Ammon's horn (tissue), 1 donor: ENCODE results near the gene TRMU.

Experiments used
- DNase-seq: peaks from one replicate; pipeline ENCODE4 v3.0.0-alpha.2; 2016; ENCODE audit warnings: low spot score

The TRMU gene

DNA sequence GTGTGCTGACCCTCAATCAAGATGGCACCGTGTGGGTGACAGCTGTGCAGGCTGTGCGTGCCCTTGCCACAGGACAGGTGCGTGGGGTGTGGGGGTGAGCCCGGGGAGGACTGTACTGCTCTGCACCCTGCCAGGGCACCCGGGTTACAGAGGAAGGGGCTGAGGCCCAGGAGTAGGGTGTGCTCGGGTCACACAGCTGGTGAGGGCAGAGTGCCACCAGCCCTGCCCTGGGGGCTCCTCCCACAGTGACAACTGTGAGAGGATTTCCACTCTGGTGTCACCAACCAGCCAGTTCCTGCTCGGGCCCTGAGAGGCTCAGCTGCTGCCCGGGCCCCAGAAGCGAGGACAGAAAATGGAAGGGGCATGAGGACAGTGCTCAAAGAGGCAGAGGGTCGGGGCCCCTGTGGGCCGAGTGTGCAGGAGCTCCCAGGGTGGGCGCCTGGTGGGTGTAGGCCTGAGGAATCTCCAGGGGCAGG lies 20.5 kb downstream of the TRMU start:
- no peak for DNase-seq

- DNase-seq = no peak
Observed at GRCh38 chr22:46356496-46357480, 21.3 kb downstream of the TRMU start.

DNA sequence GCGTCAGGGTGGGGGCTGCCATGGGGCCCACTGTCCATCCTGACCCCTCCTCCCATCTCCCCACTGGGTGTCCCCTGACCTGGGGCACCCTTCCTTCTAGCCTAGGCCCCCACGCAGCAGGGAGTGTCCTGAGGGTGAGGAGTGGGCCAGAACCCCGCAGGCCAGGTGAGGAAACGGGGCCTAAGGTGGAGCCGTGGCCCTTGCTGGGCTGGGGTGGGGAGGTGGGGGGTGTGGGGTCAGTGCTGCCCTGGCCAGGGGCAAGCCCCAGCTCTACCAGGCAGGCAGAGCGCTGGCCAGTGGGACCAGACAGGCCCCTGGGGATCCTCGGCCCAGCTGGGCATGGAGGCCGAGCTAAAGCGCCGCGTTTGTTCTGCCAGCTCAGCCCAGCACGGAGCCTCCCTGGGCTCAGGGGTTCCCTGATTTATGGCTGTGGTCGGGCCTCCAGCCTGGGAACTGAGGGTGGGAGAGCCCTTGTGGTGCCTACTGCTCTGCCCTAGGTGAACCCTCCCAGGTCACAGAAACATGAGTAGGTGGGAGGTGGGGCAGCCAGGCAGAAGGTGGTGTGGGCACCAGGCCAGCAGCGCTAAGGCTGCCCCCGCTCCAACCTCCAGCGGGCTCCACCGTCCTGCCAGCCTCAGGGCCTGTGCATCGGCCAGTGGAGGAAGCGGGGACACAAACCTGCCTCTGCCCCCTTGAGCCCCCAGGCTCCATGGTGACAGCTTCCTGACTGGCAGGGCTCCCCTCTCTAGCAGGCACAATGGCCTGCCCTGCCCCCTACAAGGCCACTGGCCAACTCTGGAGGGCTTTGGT lies 22.4 kb downstream of the TRMU start:
- DNase-seq = no peak

GRCh38 chr22:46358766-46359165 lies 23.3 kb downstream of the TRMU start:
- DNase-seq = no peak

- DNase-seq = no peak
Observed at GRCh38 chr22:46359362-46359761, 23.8 kb downstream of the TRMU start.

GRCh38 chr22:46360097-46360496 lies 24.6 kb downstream of the TRMU start:
- no peak for DNase-seq

DNA sequence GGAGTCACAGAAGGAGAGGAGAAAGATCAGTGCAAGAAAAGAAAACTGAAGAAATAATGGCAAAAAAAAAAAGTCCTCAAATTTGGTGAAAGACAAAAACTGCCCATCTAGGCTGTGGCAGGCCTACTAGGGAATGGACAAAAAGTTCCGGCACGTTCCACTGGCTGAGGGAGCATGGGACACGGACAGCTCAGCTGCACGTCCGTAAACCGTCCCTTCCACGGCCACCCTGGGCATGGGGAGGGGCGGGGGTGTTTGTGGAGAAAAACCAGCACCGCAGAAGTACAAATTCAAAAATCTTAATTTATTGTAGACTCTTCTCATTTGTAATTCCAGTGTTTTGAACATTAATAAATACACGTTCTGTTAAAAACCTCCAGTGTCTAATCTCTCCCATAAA lies 25.4 kb downstream of the TRMU start:
- DNase-seq = no peak

DNA sequence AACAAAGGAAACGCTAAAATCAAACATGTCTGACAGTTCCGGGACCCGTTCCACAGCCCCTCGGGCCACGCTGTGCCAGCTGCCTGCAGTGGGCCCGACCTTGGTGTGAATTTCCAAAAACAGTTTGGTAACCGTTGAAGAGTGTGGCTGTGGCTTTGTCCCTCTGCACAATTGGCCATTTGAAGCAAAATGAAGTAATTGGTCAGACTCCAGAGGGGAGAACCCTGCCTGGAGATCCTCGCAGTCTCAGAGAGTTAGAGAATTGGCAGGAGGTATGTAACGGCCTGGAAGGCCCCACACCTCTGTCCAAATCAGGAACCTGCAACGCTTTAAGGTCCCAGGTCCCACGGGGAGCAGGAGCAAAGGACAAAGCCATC lies 26.3 kb downstream of the TRMU start:
- no peak for DNase-seq

DNA sequence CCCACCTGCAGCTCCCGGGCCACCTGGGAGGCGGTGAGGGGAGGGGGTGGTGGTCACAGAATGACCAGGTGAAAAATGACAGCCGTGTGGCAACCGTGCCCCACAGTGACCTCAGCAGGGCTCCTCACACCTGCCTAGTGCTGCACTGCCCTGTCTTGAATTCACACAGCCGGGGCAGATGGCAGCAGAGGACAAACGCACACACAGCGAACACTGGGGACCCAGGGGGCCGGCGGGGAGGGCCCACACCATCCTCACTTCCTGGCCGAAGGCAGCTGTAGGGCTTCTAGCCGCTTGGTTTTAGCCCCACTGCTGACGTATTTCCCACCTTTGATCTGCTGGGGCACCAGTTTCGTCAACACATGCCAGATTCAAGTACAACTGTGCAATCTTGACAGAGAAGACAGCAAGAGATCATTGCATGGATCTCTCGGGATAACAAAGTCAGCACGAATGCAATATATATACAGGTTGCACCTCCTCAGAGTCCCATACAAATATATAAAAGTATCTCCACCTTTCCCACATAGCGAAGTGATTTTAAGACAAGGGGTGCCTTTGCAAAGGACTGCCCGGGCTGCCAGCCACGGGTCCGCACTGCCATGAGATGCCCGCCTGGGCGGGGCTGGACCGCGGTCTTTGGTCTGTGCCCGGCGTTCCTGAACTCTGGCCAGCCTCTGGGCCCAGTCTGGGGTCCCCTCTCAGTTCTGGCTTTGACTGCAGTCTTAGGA lies 26.9 kb downstream of the TRMU start:
- no peak for DNase-seq

- no peak for DNase-seq
Observed at GRCh38 chr22:46362934-46363515, 27.5 kb downstream of the TRMU start.

DNA sequence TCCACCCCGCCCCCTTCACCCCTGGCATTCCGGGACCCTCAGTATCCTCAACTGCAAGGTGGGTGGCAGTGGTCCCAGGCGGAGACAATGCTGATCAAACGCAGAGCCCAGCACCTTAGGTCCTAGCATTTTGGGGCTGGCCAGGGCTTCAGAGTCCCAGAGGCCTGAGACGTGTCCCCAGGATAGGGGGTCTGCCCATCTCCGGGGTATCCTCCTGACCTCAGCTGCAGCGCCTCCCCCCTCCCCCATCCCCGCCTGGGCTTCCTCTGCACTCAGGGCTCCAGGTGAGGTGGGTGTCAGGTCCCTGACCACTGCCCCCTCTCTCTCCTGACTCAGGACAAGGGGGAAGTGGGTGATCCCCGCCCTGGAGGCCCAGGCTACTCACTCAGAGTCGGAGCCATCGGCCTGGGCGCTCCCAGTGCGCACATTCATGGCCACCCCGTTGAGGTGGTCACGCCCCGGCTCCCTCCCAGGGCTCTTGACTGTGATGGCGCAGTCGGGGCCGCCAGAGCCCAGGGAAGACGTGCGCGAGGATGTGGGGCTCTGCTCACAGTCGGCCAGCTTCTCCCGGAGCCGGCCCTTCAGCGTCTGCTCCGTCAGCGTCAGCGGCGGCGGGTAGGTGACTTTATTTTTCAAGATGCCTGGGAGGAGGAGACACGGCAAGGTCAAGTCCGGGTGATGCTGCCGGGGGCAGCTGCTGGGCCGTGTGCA lies 28.3 kb downstream of the TRMU start:
- DNase-seq = no peak

GRCh38 chr22:46364341-46365165 lies 29.0 kb downstream of the TRMU start:
- DNase-seq = no peak

- no peak for DNase-seq
Observed at GRCh38 chr22:46365166-46365624, 29.7 kb downstream of the TRMU start.

DNA sequence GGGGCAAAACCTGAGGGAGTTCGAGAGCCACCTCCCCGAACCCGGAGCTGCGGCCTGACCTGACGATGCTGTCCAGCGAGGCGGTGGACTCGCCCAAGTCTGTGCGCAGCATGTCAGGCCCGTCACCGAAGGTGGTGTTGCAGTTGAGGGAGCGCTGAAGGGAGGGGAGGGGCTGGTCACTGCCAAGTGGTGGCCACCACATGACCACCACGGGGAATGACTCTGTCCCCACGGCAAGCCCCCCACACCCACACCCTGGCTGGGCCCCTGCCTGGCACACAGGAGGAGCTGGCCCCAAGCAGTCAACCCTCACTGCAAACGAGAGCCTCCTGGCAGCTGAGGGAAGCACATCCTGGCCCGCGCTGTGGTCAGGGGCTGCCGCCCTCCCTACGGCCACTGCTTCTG lies 30.8 kb downstream of the TRMU start:
- no peak for DNase-seq

- no peak for DNase-seq
Observed at GRCh38 chr22:46366801-46367706, 31.5 kb downstream of the TRMU start.

DNA sequence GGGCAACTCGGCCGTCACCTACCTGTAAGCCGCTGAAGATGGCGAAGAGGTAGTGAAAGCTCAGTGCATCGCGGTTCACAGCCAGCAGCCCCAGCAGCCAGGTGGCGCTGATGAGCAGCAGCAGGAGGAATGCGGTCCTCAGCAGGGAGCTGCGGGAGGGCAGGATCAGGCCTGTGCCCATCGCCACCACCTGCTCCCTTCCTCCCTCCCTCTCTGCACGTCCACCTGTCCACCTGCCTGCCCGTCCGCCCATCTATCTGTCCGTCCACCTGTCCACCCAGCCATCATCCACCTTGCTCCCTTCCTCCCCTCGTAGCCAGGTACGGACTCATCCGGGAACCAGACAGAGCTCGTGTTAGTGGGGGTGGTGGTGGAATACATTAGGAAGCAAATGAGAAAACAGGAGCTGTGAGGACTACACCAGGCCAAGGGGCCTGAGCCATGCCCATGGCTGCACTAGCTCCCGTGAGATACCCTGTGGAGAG lies 32.2 kb downstream of the TRMU start:
- DNase-seq = peak; percentile 40

DNA sequence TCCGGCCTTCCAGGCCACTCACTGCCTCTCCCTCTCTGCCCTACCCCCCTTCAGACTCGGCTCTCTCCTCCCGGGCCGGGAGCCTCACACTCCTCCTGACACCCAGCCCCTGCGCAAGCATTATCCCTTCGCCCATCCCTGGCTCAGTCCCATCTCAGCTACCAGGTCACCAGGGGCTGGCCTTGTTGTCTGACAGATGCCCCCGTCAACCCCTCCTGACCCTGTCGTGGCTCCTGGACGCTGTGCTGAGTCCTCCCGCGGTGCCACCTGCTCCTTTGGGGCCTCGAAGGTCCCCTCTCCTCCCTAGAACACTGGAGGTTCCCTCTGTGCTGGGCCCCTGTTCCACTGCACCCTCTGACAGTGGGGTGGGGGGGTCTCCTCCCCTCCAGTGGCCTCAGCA lies 32.9 kb downstream of the TRMU start:
- DNase-seq = no peak

DNA sequence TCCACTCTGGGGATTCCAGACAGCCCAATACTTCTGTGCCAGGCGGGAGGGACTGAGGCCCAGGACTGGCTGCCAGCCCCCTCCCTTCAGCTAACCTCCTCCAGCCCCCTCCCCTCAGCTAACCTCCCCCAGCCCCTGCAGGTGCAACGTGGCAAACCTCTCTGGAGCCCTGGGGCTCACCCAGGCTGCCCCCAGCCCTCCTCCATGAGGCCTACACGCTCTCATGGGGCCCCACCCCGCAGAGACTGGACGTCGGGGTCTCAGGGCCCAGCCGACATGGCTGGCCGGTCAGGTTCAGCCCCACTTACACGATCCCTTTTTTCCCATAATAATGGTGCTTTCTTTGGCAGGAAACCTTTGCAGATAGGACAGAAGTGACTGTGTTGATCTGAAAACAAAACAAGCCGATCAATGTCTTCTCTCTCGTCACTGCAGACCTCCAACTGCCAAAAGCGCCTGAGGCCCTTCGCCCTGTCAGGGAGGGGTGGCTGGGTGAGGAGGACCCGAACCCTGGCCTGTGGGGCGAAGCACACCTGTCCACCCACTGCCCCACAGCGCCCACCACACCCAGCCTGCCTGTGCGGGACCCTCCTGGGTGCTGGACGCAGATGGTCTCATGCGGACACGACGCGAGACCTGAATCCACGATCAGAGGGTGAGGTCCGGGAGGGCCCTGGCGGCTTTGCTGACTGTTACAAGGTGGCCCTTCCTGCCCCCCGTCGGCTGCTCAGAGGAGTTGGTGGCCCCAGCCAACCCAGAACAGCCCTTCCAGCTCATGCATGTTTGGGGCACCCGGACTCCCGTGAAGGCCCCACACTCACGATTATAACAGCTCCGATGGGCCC lies 33.6 kb downstream of the TRMU start:
- DNase-seq = no peak
